NCI-H510A treated with DMSO at 0.1 percent for 48 hours (cell line): ENCODE results near the gene HNRNPA2B1.

ENCODE experiments used
- DNase-seq: peaks from one replicate; lab custom pipeline; 2025; lab: John Stamatoyannopoulos, UW

The HNRNPA2B1 gene

DNA sequence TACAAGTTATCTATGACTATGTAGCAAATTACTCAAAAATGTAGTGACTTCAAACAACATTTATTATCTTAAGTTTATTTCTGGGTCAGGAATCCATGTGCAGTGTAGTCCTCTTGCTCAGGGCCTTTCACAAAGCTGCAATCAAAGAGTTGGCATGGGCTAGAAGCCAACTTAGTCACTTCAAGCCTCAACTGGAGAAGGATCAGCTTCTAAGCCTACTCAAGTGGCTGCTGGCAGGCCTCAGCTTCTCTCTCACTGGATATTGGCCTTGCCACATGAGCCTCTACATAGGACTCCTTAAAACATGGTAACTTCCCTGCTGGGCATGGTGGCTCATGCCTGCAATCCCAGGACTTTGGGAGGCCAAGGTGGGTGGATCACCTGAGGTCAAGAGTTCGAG lies 53.5 kb downstream of the HNRNPA2B1 start:
- DNase-seq, result no peak

GRCh38 chr7:26145238-26145637 lies 55.3 kb downstream of the HNRNPA2B1 start:
- DNase-seq, result no peak

GRCh38 chr7:26144184-26145080 lies 56.1 kb downstream of the HNRNPA2B1 start:
- no peak for DNase-seq

DNA sequence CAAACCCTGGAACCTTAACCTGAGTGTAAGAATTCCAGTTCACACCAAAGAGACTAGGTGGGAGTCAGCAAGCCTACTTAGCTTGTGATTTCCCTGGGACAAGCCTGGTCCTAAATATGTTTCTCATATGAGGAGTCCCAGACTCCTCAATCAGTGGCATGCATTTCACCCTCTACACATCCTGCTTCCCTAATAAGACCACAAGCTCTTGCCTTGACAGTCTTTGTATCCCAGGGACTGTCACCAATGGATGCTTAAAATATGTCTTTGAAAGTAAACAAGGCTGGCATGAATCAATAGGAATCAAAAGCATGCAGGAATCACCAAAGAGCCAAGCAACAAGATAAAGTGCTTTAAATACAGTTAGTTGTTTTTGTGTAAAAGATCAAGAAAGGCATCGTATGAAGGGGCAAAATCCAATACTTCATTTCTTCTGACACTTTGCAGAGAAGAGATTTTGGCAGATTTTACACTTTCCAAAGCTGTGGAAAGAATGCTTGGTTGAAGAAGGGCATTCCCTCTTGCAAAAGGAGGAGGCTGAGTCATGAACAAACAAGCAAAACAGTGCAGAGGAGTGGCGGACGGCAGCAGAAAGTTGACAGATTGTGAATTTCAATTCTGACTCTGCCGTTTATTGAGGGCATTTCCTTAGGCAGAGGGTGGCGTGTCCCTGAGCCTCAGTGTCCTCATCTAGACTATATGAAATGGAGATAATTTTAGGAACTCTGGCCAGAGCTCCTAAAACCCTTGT lies 57.1 kb downstream of the HNRNPA2B1 start:
- no peak for DNase-seq

GRCh38 chr7:26141077-26141476 lies 59.5 kb downstream of the HNRNPA2B1 start:
- no peak for DNase-seq

GRCh38 chr7:26140380-26140779 lies 60.2 kb downstream of the HNRNPA2B1 start:
- no peak for DNase-seq
